Adrenal gland (tissue), 12 donors: ENCODE data around the gene SBF2. TPM values are rescaled to one million over a fixed set of nuclear protein-coding genes. Genes with fewer than 3 reads are reported as not detected.

Experiments
- DNase-seq, 7 donors: peaks; one replicate each; pipeline ENCODE4 v3.0.0-alpha.2; 2019 to 2020
- H3K27ac ChIP-seq, 5 donors: fragments of 200-600 bp; sonication (generic) in 4 of 5; 1 replicate in 3 of 5; 2 replicates in 2 of 5; pipeline versions ENCODE4 v1.5.1 to v1.8.0; 2016 to 2020; ENCODE audit warnings: mild to moderate bottlenecking in 1 of 5
- H3K27me3 ChIP-seq: fragments of 200-600 bp; 2 replicates; pipeline ENCODE4 v1.8.0; 2021
- H3K36me3 ChIP-seq, 2 donors: fragments of 200-600 bp; replicated peaks in 1 of 2; 1 replicate in 1 of 2; 2 replicates in 1 of 2; pipeline versions ENCODE4 v1.5.1 to v1.8.0; 2018 to 2022
- H3K4me1 ChIP-seq, 2 donors: fragments of 200-600 bp; replicated peaks in 1 of 2; 1 replicate in 1 of 2; 2 replicates in 1 of 2; pipeline versions ENCODE4 v1.5.1 to v1.8.0; 2018 to 2021
- H3K4me3 ChIP-seq, 4 donors: fragments of 200-600 bp; sonication (generic) in 3 of 4; one replicate each; pipeline ENCODE4 v1.5.1; 2016 to 2018
- H3K9me3 ChIP-seq, 3 donors: fragments of 200-600 bp; sonication (generic) in 1 of 3; replicated peaks in 1 of 3; 1 replicate in 2 of 3; 2 replicates in 1 of 3; pipeline versions ENCODE4 v1.5.1 to v1.8.0; 2016 to 2021
- CTCF ChIP-seq, 6 experiments: fragments of 450-650 bp in 4 of 6; fragments of 200-600 bp in 2 of 6; sonication (generic) in 1 of 6; IDR thresholded peaks; 1 replicate in 5 of 6; 2 replicates in 1 of 6; pipeline versions ENCODE4 v1.5.1 to v1.8.0; 2016 to 2021; ENCODE audit warnings: antibody characterized with exemption in 6 of 6, mild to moderate bottlenecking in 2 of 6, moderate library complexity in 1 of 6
- POLR2A ChIP-seq, 2 donors: fragments of 450-650 bp; IDR thresholded peaks; one replicate each; pipeline ENCODE4 v1.6.1; 2017; ENCODE audit warnings: antibody characterized with exemption in 2 of 2, mild to moderate bottlenecking in 2 of 2, moderate library complexity in 1 of 2
- WGBS, 4 donors: extraction: QIAGEN DNeasy Blood & Tissue Kit in 2 of 4; methylation state at CpG; one replicate each; pipeline versions ENCODE4 v1.1.5 to v1.1.7; 2013 to 2017; 5-methylcytosine and 5-hydroxymethylcytosine counted together
- intact Hi-C, 2 donors: fragments of 100-400 bp; cut with DNase I; formaldehyde crosslinking; loops; one replicate each; pipeline versions ENCODE4 v1.14.1 to v1.15.0; 2022 to 2023
- polyA plus RNA-seq, 3 donors: library from polyadenylated mRNA; stranded (reverse); fragments of 200-250 nt in 2 of 3; fragments of 350-450 nt in 1 of 3; fragmentation: Illumina TruSeq in 1 of 3; extraction: RNeasy Lipid Tissue Mini Kit (QIAGEN cat#74804) in 1 of 3; gene quantifications; one replicate each; pipeline ENCODE4 v1.2.3, GENCODE V29; 2013 to 2014
- total RNA-seq, 9 donors: library from RNA; depleted of rRNA in 4 of 9; stranded (reverse); fragments of >200 nt in 4 of 9; fragments of 120-200 nt in 1 of 9; fragmentation: NEBNext Ultra II Directional in 1 of 9; extraction: Animal tissue kit (Norgen Biotek cat#: 25700) in 1 of 9; gene quantifications; one replicate each; pipeline versions ENCODE4 v1.1.0 to v1.2.4, GENCODE V29; 2013 to 2023
- donor health status: healthy with polysubstance abuse.
- donor health status: Bipolar disorder and iron deficiency.
- donor health status: DM: yes; HTN: yes; CAD: no.
- donor health status: DM: no; HTN: no; CAD: no.
- donor health status: DM: no; HTN: no; CAD: no.
- donor health status: DM: yes; HTN: yes; CAD: no.

SBF2 gene
- total and polyA plus RNA-seq, 12 donors, result 12.5 to 66.7 (median 38.0) TPM

GRCh38 chr11:10044618-10045017 lies 249.4 kb downstream of the SBF2 start:
- H3K27ac ChIP-seq, result no peak overlapping the region
- 89 to 98% (median 96%) methylated on average over 5 of the region's 5 CpGs for WGBS, 4 donors
- no peak overlapping the region for H3K4me3 ChIP-seq
- H3K36me3 ChIP-seq, result no peaks in the 10 kb centered on the region
- intact Hi-C loops, result no loop called here
- peaks cover 0 to 5% of the 10 kb centered on the region in 2 donors for H3K4me1 ChIP-seq
- no peaks in the 10 kb centered on the region for H3K27me3 ChIP-seq
- TF ChIP-seq POLR2A (IDR thresholded peaks at IDR 0.05) (no peak), CTCF (IDR thresholded peaks at IDR 0.05) (no peak)
- H3K9me3 ChIP-seq, result peaks cover 0 to 11% (median 0%) of the 10 kb centered on the region in 3 donors
- DNase-seq, result no peak

- Histone ChIP-seq H3K9me3 (peaks cover 0 to 11% (median 0%) of the 10 kb centered on the region in 3 donors), H3K27ac (no peak overlapping the region), H3K4me1 (peaks cover 9 to 13% of the 10 kb centered on the region in 2 donors), H3K27me3 (no peaks in the 10 kb centered on the region), H3K4me3 (no peak overlapping the region), H3K36me3 (no peaks in the 10 kb centered on the region)
- DNase-seq, result no peak
- intact Hi-C loops, result no loop called here
- WGBS, 4 donors, result 80 to 82% (median 82%) methylated on average over 4 of the region's 4 CpGs
- TF ChIP-seq CTCF (IDR thresholded peaks at IDR 0.05), result no peak
These were observed 251.3 kb downstream of the SBF2 start for GRCh38 chr11:10042699-10043098.

GRCh38 chr11:10041748-10042446 lies 252.1 kb downstream of the SBF2 start:
- H3K27me3 ChIP-seq, result no peaks in the 10 kb centered on the region
- H3K9me3 ChIP-seq, result peaks cover 0 to 11% (median 0%) of the 10 kb centered on the region in 3 donors
- H3K27ac ChIP-seq, result no peak overlapping the region
- H3K4me1 ChIP-seq, result peaks cover 9 to 13% of the 10 kb centered on the region in 2 donors
- no peak overlapping the region for H3K4me3 ChIP-seq
- intact Hi-C loops, result no loop called here
- DNase-seq, result no peak
- no peaks in the 10 kb centered on the region for H3K36me3 ChIP-seq
- no peak for TF ChIP-seq POLR2A (IDR thresholded peaks at IDR 0.05)
- TF ChIP-seq CTCF (IDR thresholded peaks at IDR 0.05), result no peak
- 67 to 100% (median 84%) methylated on average over 1 to 2 of the region's 2 CpGs for WGBS, 4 donors

GRCh38 chr11:10041332-10041731 lies 252.7 kb downstream of the SBF2 start:
- 44 to 95% (median 48%) methylated on average over 2 of the region's 2 CpGs for WGBS, 4 donors
- intact Hi-C loops, result no loop called here

More at GRCh38 chr11:10041332-10041731, 252.7 kb downstream of the SBF2 start:
- Histone ChIP-seq H3K4me3 (no peak overlapping the region), H3K27ac (no peak overlapping the region), H3K36me3 (no peaks in the 10 kb centered on the region), H3K27me3 (no peaks in the 10 kb centered on the region), H3K4me1 (peaks cover 9 to 13% of the 10 kb centered on the region in 2 donors), H3K9me3 (peaks cover 0 to 11% (median 0%) of the 10 kb centered on the region in 3 donors)
- DNase-seq, result no peak
- no peak for TF ChIP-seq CTCF (IDR thresholded peaks at IDR 0.05)
- TF ChIP-seq POLR2A (IDR thresholded peaks at IDR 0.05), result no peak
